Vagina (tissue), 2 donors: ENCODE results near the gene IRF1.

Source experiments
- POLR2A ChIP-seq, 2 donors: fragments of 450-650 bp; IDR thresholded peaks; one replicate each; pipeline ENCODE4 v1.6.1; 2017; ENCODE audit warnings: antibody characterized with exemption in 2 of 2, mild to moderate bottlenecking in 2 of 2, moderate library complexity in 2 of 2
- POLR2AphosphoS5 ChIP-seq, 2 donors: sonication (generic); formaldehyde crosslinking; IDR thresholded peaks; one replicate each; pipeline ENCODE4 v1.9.0; 2017; ENCODE audit warnings: antibody characterized with exemption in 2 of 2, mild to moderate bottlenecking in 2 of 2, low read depth in 1 of 2; ENCODE audit not compliant: insufficient read depth in 1 of 2
- TF ChIP-seq, protein P1 (sequence below), 3 experiments: fragments of 450-650 bp in 2 of 3; fragments of 200-600 bp in 1 of 3; sonication (generic) in 1 of 3; IDR thresholded peaks; one replicate each; pipeline ENCODE4 v1.5.1; 2017 to 2019; ENCODE audit warnings: antibody characterized with exemption in 3 of 3, mild to moderate bottlenecking in 2 of 3, moderate library complexity in 2 of 3

DNA sequence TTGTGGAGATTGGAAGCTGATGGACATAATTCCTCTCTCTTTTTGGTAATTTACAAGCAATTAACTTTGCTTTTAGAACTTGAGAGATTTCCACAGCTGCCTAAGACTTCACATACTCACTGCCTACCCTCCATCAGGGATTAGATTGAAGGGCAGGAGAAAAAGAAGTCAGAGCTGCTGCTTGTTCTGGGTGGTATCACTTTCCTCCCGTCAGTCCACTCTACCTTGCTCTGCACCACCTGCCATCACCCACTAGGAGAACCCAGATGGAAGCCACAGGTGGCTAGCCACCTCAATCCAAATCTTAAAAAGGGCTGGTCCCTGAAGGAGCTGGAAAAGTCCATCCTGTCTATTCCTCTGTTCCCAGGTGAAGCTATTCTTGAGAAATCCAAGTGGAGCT is 10.5 kb downstream of the IRF1 start:
- TF ChIP-seq, protein P1, sequence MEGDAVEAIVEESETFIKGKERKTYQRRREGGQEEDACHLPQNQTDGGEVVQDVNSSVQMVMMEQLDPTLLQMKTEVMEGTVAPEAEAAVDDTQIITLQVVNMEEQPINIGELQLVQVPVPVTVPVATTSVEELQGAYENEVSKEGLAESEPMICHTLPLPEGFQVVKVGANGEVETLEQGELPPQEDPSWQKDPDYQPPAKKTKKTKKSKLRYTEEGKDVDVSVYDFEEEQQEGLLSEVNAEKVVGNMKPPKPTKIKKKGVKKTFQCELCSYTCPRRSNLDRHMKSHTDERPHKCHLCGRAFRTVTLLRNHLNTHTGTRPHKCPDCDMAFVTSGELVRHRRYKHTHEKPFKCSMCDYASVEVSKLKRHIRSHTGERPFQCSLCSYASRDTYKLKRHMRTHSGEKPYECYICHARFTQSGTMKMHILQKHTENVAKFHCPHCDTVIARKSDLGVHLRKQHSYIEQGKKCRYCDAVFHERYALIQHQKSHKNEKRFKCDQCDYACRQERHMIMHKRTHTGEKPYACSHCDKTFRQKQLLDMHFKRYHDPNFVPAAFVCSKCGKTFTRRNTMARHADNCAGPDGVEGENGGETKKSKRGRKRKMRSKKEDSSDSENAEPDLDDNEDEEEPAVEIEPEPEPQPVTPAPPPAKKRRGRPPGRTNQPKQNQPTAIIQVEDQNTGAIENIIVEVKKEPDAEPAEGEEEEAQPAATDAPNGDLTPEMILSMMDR (IDR thresholded peaks at IDR 0.05): no peak
- TF ChIP-seq POLR2A (IDR thresholded peaks at IDR 0.05) (no peak), POLR2AphosphoS5 (IDR thresholded peaks at IDR 0.05; ENCODE audit: insufficient read depth in 1 of 2, low read depth in 1 of 2) (no peak)
